ENCODE results near the gene KRTAP12-4.
"Not testable (repeated sequence)": the region's sequence is repeated elsewhere in the genome, so short reads cannot be mapped to it uniquely, and the experiment has no call there.

Gene KRTAP12-4

GRCh38 chr21:44695184-44695583, 40.7 kb upstream of the KRTAP12-4 start:
- no peak overlapping the region for H3K4me3 Mint-ChIP-seq
- H3K4me1 Mint-ChIP-seq (ENCODE audit: low read depth), result peaks cover 30% of the 10 kb centered on the region
- peaks cover 3% of the 10 kb centered on the region for H3K36me3 Mint-ChIP-seq
- H3K27ac Mint-ChIP-seq, result no peak overlapping the region
- peaks cover 13% of the 10 kb centered on the region for H3K27me3 Mint-ChIP-seq
- peaks cover 9% of the 10 kb centered on the region for H3K9me3 Mint-ChIP-seq (ENCODE audit: low read depth)

GRCh38 chr21:44694776-44695175, 40.3 kb upstream of the KRTAP12-4 start:
- H3K36me3 Mint-ChIP-seq, result peaks cover 3% of the 10 kb centered on the region
- H3K4me1 Mint-ChIP-seq (ENCODE audit: low read depth), result peaks cover 30% of the 10 kb centered on the region
- peaks cover 11% of the 10 kb centered on the region for H3K27me3 Mint-ChIP-seq

GRCh38 chr21:44692798-44693512, 38.5 kb upstream of the KRTAP12-4 start:
- Mint-ChIP-seq H3K4me1 (ENCODE audit: low read depth) (peaks cover 26% of the 10 kb centered on the region), H3K9me3 (ENCODE audit: low read depth) (peaks cover 9% of the 10 kb centered on the region), H3K27ac (no peak overlapping the region), H3K36me3 (peaks cover 3% of the 10 kb centered on the region), H3K27me3 (peaks cover 3% of the 10 kb centered on the region), H3K4me3 (no peak overlapping the region)

More at GRCh38 chr21:44694776-44695175, 40.3 kb upstream of the KRTAP12-4 start:
- no peak overlapping the region for H3K4me3 Mint-ChIP-seq
- no peak overlapping the region for H3K27ac Mint-ChIP-seq
- peaks cover 9% of the 10 kb centered on the region for H3K9me3 Mint-ChIP-seq (ENCODE audit: low read depth)

GRCh38 chr21:44691686-44692085, 37.2 kb upstream of the KRTAP12-4 start:
- H3K36me3 Mint-ChIP-seq, result peaks cover 3% of the 10 kb centered on the region
- H3K4me1 Mint-ChIP-seq (ENCODE audit: low read depth), result peaks cover 24% of the 10 kb centered on the region
- H3K27me3 Mint-ChIP-seq, result no peaks in the 10 kb centered on the region
- no peak overlapping the region for H3K4me3 Mint-ChIP-seq
- H3K9me3 Mint-ChIP-seq (ENCODE audit: low read depth), result peaks cover 9% of the 10 kb centered on the region
- H3K27ac Mint-ChIP-seq, result no peak overlapping the region

- not testable (repeated sequence) for H3K36me3 Mint-ChIP-seq; H3K27ac Mint-ChIP-seq; H3K4me3 Mint-ChIP-seq; H3K9me3 Mint-ChIP-seq (ENCODE audit: low read depth); H3K27me3 Mint-ChIP-seq
- peaks cover 30% of the 10 kb centered on the region for H3K4me1 Mint-ChIP-seq (ENCODE audit: low read depth)
Measured at GRCh38 chr21:44689740-44690139, 35.3 kb upstream of the KRTAP12-4 start.

GRCh38 chr21:44687671-44688070, 33.2 kb upstream of the KRTAP12-4 start:
- Mint-ChIP-seq H3K27me3 (peaks cover 2% of the 10 kb centered on the region), H3K36me3 (peaks cover under 1% of the 10 kb centered on the region), H3K4me1 (ENCODE audit: low read depth) (peaks cover 20% of the 10 kb centered on the region), H3K27ac (no peak overlapping the region), H3K9me3 (ENCODE audit: low read depth) (peaks cover 5% of the 10 kb centered on the region), H3K4me3 (no peak overlapping the region)

GRCh38 chr21:44686843-44687561, 32.5 kb upstream of the KRTAP12-4 start:
- Mint-ChIP-seq H3K27ac (no peak overlapping the region), H3K27me3 (peaks cover 2% of the 10 kb centered on the region), H3K36me3 (no peaks in the 10 kb centered on the region), H3K4me3 (no peak overlapping the region), H3K4me1 (ENCODE audit: low read depth) (peaks cover 19% of the 10 kb centered on the region), H3K9me3 (ENCODE audit: low read depth) (no peaks in the 10 kb centered on the region)

- Mint-ChIP-seq H3K4me1 (ENCODE audit: low read depth) (peaks cover 11% of the 10 kb centered on the region), H3K4me3 (no peak overlapping the region), H3K9me3 (ENCODE audit: low read depth) (no peaks in the 10 kb centered on the region), H3K27ac (peak overlapping the region; percentile 50), H3K36me3 (no peaks in the 10 kb centered on the region), H3K27me3 (peaks cover 2% of the 10 kb centered on the region)
Measured at GRCh38 chr21:44686000-44686781, 31.7 kb upstream of the KRTAP12-4 start.

GRCh38 chr21:44685050-44685449, 30.6 kb upstream of the KRTAP12-4 start:
- not testable (repeated sequence) for H3K4me1 Mint-ChIP-seq (ENCODE audit: low read depth); H3K4me3 Mint-ChIP-seq; H3K27ac Mint-ChIP-seq; H3K27me3 Mint-ChIP-seq; H3K36me3 Mint-ChIP-seq; H3K9me3 Mint-ChIP-seq (ENCODE audit: low read depth)

GRCh38 chr21:44684483-44684882, 30.0 kb upstream of the KRTAP12-4 start:
- Mint-ChIP-seq H3K4me1 (ENCODE audit: low read depth) (peaks cover 8% of the 10 kb centered on the region), H3K27ac (no peak overlapping the region), H3K36me3 (no peaks in the 10 kb centered on the region), H3K27me3 (peaks cover 2% of the 10 kb centered on the region), H3K4me3 (no peak overlapping the region), H3K9me3 (ENCODE audit: low read depth) (no peaks in the 10 kb centered on the region)

GRCh38 chr21:44684077-44684476, 29.6 kb upstream of the KRTAP12-4 start:
- no peak overlapping the region for H3K27ac Mint-ChIP-seq
- H3K4me3 Mint-ChIP-seq, result no peak overlapping the region
- no peaks in the 10 kb centered on the region for H3K36me3 Mint-ChIP-seq
- peaks cover 8% of the 10 kb centered on the region for H3K4me1 Mint-ChIP-seq (ENCODE audit: low read depth)
- H3K27me3 Mint-ChIP-seq, result peaks cover 2% of the 10 kb centered on the region
- H3K9me3 Mint-ChIP-seq (ENCODE audit: low read depth), result no peaks in the 10 kb centered on the region

- Mint-ChIP-seq H3K9me3 (ENCODE audit: low read depth) (no peaks in the 10 kb centered on the region), H3K4me1 (ENCODE audit: low read depth) (peaks cover 8% of the 10 kb centered on the region), H3K27me3 (peaks cover 2% of the 10 kb centered on the region), H3K36me3 (no peaks in the 10 kb centered on the region), H3K27ac (no peak overlapping the region), H3K4me3 (no peak overlapping the region)
Measured at GRCh38 chr21:44682580-44683151, 28.2 kb upstream of the KRTAP12-4 start.

- Mint-ChIP-seq H3K27ac (no peak within 1 kb of the TSS), H3K36me3 (no peaks in the 10 kb centered on the region), H3K4me1 (ENCODE audit: low read depth) (peaks cover 8% of the 10 kb centered on the region), H3K9me3 (ENCODE audit: low read depth) (no peaks in the 10 kb centered on the region), H3K27me3 (peaks cover 2% of the 10 kb centered on the region), H3K4me3 (no peak within 1 kb of the TSS)
Measured at GRCh38 chr21:44681861-44682579, 27.6 kb upstream of the KRTAP12-4 start, which contains the start of gene KRTAP12-1. Gene KRTAP12-1 (minus strand): TSS chr21:44682163. CDS start chr21:44682123, 40 bp downstream.

- Mint-ChIP-seq H3K4me1 (ENCODE audit: low read depth) (peaks cover 4% of the 10 kb centered on the region), H3K36me3 (no peaks in the 10 kb centered on the region), H3K9me3 (ENCODE audit: low read depth) (no peaks in the 10 kb centered on the region), H3K27me3 (peaks cover 2% of the 10 kb centered on the region), H3K27ac (no peak overlapping the region), H3K4me3 (no peak overlapping the region)
Measured at GRCh38 chr21:44681152-44681551, 26.7 kb upstream of the KRTAP12-4 start.
